ENCODE data around the gene AFF3. TPM values are rescaled to one million over a fixed set of nuclear protein-coding genes. Genes with fewer than 3 reads are reported as not detected.

Gene AFF3
- total and polyA plus RNA-seq, 2 donors (not counting 1 experiment from before 2014, with no cell fraction given) = 0.50 to 2.5 TPM

DNA sequence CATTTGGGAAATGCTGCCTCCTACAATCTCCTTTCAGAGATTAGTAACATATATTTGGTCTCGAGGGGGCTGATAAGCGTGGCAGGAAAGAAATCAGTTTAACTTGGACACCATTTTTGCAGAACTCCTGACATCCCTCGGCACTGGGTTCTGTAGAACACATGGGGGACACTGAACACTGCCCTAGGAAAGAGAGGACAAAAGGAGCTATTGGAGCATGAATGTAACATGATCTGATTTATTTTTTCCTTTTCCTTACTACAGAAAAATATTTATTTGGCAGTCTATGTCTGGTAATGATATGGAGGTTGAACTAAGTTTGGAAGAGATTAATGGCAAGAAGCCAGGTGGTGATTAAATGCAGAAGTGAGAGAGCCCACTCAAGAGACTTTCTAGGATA is 153.8 kb downstream of the AFF3 start:
- H2AFZ ChIP-seq (ENCODE audit: low read length) = no peak overlapping the region

DNA sequence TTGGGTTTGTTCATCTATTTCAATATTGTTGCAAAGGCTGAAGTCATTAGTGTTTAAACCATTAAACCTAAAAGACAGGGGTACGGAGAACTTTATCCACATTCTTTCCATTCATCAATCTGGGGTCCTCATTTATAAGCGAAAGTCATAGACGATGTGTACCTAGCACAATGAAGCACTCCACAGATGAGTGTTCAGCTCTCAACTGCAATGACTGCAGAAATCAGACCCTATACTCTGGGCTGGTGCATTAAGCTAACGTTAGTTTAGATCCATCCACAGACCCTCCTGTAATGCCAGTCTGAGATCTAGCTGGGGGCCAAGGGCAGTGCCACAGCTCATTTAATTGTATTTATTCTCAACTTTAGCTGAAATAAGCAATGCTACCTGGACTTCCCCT is 155.2 kb downstream of the AFF3 start:
- H4K20me1 ChIP-seq (ENCODE audit: control insufficient read depth, extremely low read depth, insufficient read depth, low read length) = no peaks in the 10 kb centered on the region

More for the DNA sequence above, 153.8 kb downstream of the AFF3 start:
- Histone ChIP-seq H3K36me3 (ENCODE audit: control insufficient read depth, insufficient read depth, low read length) (no peaks in the 10 kb centered on the region), H3K9ac (ENCODE audit: insufficient read depth, low read length) (no peak overlapping the region), H3K4me1 (ENCODE audit: control insufficient read depth, extremely low read depth, insufficient read depth, low read length) (peaks cover 3% of the 10 kb centered on the region), H3K79me2 (ENCODE audit: control insufficient read depth, insufficient read depth, low read length) (no peaks in the 10 kb centered on the region), H4K20me1 (ENCODE audit: control insufficient read depth, extremely low read depth, insufficient read depth, low read length) (no peaks in the 10 kb centered on the region), H3K9me3 (ENCODE audit: control insufficient read depth, insufficient read depth, low read depth, low read length) (no peaks in the 10 kb centered on the region), H3K27me3 (ENCODE audit: control insufficient read depth, insufficient read depth, low read length) (peaks cover 6% of the 10 kb centered on the region), H3K4me2 (ENCODE audit: extremely low read depth, insufficient read depth, low read length) (no peak overlapping the region), H3K4me3 (replicated peaks in 1 of 4; ENCODE audit: control extremely low read depth in 1 of 4, insufficient read depth in 1 of 4, low read depth in 3 of 4, low read length in 4 of 4) (no peak overlapping the region), H3K27ac (ENCODE audit: insufficient read depth, low read length) (no peak overlapping the region)
- TF ChIP-seq, protein P1, sequence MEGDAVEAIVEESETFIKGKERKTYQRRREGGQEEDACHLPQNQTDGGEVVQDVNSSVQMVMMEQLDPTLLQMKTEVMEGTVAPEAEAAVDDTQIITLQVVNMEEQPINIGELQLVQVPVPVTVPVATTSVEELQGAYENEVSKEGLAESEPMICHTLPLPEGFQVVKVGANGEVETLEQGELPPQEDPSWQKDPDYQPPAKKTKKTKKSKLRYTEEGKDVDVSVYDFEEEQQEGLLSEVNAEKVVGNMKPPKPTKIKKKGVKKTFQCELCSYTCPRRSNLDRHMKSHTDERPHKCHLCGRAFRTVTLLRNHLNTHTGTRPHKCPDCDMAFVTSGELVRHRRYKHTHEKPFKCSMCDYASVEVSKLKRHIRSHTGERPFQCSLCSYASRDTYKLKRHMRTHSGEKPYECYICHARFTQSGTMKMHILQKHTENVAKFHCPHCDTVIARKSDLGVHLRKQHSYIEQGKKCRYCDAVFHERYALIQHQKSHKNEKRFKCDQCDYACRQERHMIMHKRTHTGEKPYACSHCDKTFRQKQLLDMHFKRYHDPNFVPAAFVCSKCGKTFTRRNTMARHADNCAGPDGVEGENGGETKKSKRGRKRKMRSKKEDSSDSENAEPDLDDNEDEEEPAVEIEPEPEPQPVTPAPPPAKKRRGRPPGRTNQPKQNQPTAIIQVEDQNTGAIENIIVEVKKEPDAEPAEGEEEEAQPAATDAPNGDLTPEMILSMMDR (conservative IDR thresholded peaks at IDR 0.05 in 1 of 2, IDR thresholded peaks at IDR 0.05 in 1 of 2; ENCODE audit: low read depth in 1 of 2, low read length in 2 of 2) = no peak
- TF ChIP-seq EZH2 (IDR thresholded peaks at IDR 0.05; ENCODE audit: low read length, missing control alignments) = no peak
- peak in 1 of 2 donors; percentile 15 for DNase-seq (ENCODE audit: low read depth in 2 of 2)

GRCh38 chr2:99984799-99985515 is 157.4 kb downstream of the AFF3 start:
- H3K9ac ChIP-seq (ENCODE audit: insufficient read depth, low read length) = no peak overlapping the region
- DNase-seq (ENCODE audit: low read depth in 2 of 2) = peak; percentile 29 to 81
- no peaks in the 10 kb centered on the region for H3K79me2 ChIP-seq (ENCODE audit: control insufficient read depth, insufficient read depth, low read length)
- H3K4me2 ChIP-seq (ENCODE audit: extremely low read depth, insufficient read depth, low read length) = peak overlapping the region; percentile 32
- no peaks in the 10 kb centered on the region for H3K36me3 ChIP-seq (ENCODE audit: control insufficient read depth, insufficient read depth, low read length)
- H3K27ac ChIP-seq (ENCODE audit: insufficient read depth, low read length) = no peak overlapping the region
- H3K27me3 ChIP-seq (ENCODE audit: control insufficient read depth, insufficient read depth, low read length) = no peaks in the 10 kb centered on the region
- no peaks in the 10 kb centered on the region for H4K20me1 ChIP-seq (ENCODE audit: control insufficient read depth, extremely low read depth, insufficient read depth, low read length)
- H2AFZ ChIP-seq (ENCODE audit: low read length) = peak overlapping the region; percentile 52
- TF ChIP-seq, protein P1 (conservative IDR thresholded peaks at IDR 0.05 in 1 of 2, IDR thresholded peaks at IDR 0.05 in 1 of 2; ENCODE audit: low read depth in 1 of 2, low read length in 2 of 2) = no peak
- no peak for TF ChIP-seq EZH2 (IDR thresholded peaks at IDR 0.05; ENCODE audit: low read length, missing control alignments)
- peaks cover 3% of the 10 kb centered on the region for H3K4me1 ChIP-seq (ENCODE audit: control insufficient read depth, extremely low read depth, insufficient read depth, low read length)
- H3K4me3 ChIP-seq (replicated peaks in 1 of 4; ENCODE audit: control extremely low read depth in 1 of 4, insufficient read depth in 1 of 4, low read depth in 3 of 4, low read length in 4 of 4) = no peak overlapping the region
- no peaks in the 10 kb centered on the region for H3K9me3 ChIP-seq (ENCODE audit: control insufficient read depth, insufficient read depth, low read depth, low read length)

More for the DNA sequence above, 155.2 kb downstream of the AFF3 start:
- Histone ChIP-seq H2AFZ (ENCODE audit: low read length) (no peak overlapping the region), H3K4me3 (replicated peaks in 1 of 4; ENCODE audit: control extremely low read depth in 1 of 4, insufficient read depth in 1 of 4, low read depth in 3 of 4, low read length in 4 of 4) (no peak overlapping the region), H3K9me3 (ENCODE audit: control insufficient read depth, insufficient read depth, low read depth, low read length) (no peaks in the 10 kb centered on the region), H3K36me3 (ENCODE audit: control insufficient read depth, insufficient read depth, low read length) (no peaks in the 10 kb centered on the region), H3K79me2 (ENCODE audit: control insufficient read depth, insufficient read depth, low read length) (no peaks in the 10 kb centered on the region), H3K27ac (ENCODE audit: insufficient read depth, low read length) (no peak overlapping the region), H3K9ac (ENCODE audit: insufficient read depth, low read length) (no peak overlapping the region), H3K4me2 (ENCODE audit: extremely low read depth, insufficient read depth, low read length) (no peak overlapping the region), H3K4me1 (ENCODE audit: control insufficient read depth, extremely low read depth, insufficient read depth, low read length) (peaks cover 3% of the 10 kb centered on the region), H3K27me3 (ENCODE audit: control insufficient read depth, insufficient read depth, low read length) (peaks cover 6% of the 10 kb centered on the region)
- DNase-seq (ENCODE audit: low read depth in 2 of 2) = no peak
- TF ChIP-seq, protein P1 (conservative IDR thresholded peaks at IDR 0.05 in 1 of 2, IDR thresholded peaks at IDR 0.05 in 1 of 2; ENCODE audit: low read depth in 1 of 2, low read length in 2 of 2) = no peak
- TF ChIP-seq EZH2 (IDR thresholded peaks at IDR 0.05; ENCODE audit: low read length, missing control alignments) = no peak

All from fibroblast of lung (primary cell).